ENCODE data around the gene SLC4A9.

DNA sequence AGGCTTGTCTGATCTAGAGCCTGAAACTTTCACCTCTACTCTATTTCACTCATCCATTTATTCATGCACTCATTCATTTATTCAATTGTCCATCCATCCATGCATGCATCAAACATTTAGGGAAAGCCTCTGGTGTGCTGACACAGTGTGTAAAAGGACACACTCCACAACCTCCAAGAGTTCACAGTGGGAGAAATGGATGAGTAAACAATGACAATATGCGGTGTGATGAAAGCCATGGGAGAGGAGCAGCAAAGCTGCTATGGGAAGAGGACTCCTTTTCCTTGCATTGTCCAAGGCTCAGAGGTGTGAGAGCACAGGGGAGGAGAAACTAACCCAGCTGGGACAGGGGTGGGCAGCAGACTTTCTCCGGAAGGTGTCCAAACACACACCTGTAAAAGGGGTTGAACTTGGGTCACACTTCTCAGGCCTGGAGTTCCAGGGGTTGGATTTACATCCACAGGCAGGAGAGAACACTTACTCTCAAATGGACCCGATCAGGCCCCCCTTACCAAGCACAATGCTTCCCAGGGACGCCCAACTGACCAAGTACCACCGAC is 35.9 kb upstream of the SLC4A9 start:
- TF ChIP-seq EZH2 (IDR thresholded peaks at IDR 0.05; ENCODE audit: borderline replicate concordance, low read depth, low read length, severe bottlenecking) (no peak), POLR2A (IDR thresholded peaks at IDR 0.05; ENCODE audit: low read depth, low read length) (no peak), CTCF (IDR thresholded peaks at IDR 0.05; ENCODE audit: extremely low read depth in 1 of 2, insufficient read depth in 1 of 2, low read depth in 1 of 2, low read length in 2 of 2) (no peak), FOS (IDR thresholded peaks at IDR 0.05; ENCODE audit: borderline replicate concordance, insufficient read depth, low read length) (no peak)
